Measurements from ENCODE around the gene SLTM. TPM values are rescaled to one million over a fixed set of nuclear protein-coding genes. Genes with fewer than 3 reads are reported as not detected.
"Not testable (repeated sequence)": the region's sequence is repeated elsewhere in the genome, so short reads cannot be mapped to it uniquely, and the experiment has no call there.

Gene SLTM
- total and polyA plus RNA-seq, 8 donors = 44.7 to 291 (median 124) TPM

GRCh38 chr15:58924327-58924726 lies 9.2 kb downstream of the SLTM start:
- TF ChIP-seq CTCF (IDR thresholded peaks at IDR 0.05) = no peak
- TF ChIP-seq POLR2AphosphoS5 (IDR thresholded peaks at IDR 0.05) = no peak
- no peak for TF ChIP-seq EP300 (IDR thresholded peaks at IDR 0.05)
- TF ChIP-seq POLR2A (IDR thresholded peaks at IDR 0.05) = no peak
- H3K27me3 ChIP-seq = no peaks in the 10 kb centered on the region
- H3K27ac ChIP-seq = peak overlapping the region in 4 of 5 donors; percentile 27 to 74 (median 67)
- H3K36me3 ChIP-seq = peaks cover 24 to 68% (median 54%) of the 10 kb centered on the region in 4 donors
- WGBS, 5 donors = 38 to 71% (median 59%) methylated on average over 2 of the region's 2 CpGs
- no peak for DNase-seq
- intact Hi-C loops (cut with DNase I; ENCODE audit: low total_unique reads) = no loop called here
- no peaks in the 10 kb centered on the region for H3K9me3 ChIP-seq
- peaks cover 4 to 73% (median 43%) of the 10 kb centered on the region in 4 donors for H3K4me1 ChIP-seq
- H3K4me3 ChIP-seq = no peak overlapping the region

GRCh38 chr15:58923696-58924300 lies 9.7 kb downstream of the SLTM start:
- intact Hi-C loops (cut with DNase I; ENCODE audit: low total_unique reads) = no loop called here
- DNase-seq = no peak
- peak overlapping the region; percentile 8 to 74 (median 66) for H3K27ac ChIP-seq
- no peaks in the 10 kb centered on the region for H3K9me3 ChIP-seq
- peaks cover 21 to 64% (median 49%) of the 10 kb centered on the region in 4 donors for H3K36me3 ChIP-seq
- no peaks in the 10 kb centered on the region for H3K27me3 ChIP-seq
- TF ChIP-seq CTCF (IDR thresholded peaks at IDR 0.05) (no peak), POLR2AphosphoS5 (IDR thresholded peaks at IDR 0.05) (no peak)
- H3K4me3 ChIP-seq = no peak overlapping the region
- peaks cover 9 to 78% (median 43%) of the 10 kb centered on the region in 4 donors for H3K4me1 ChIP-seq
- 76 to 89% (median 84%) methylated on average over 10 of the region's 10 CpGs for WGBS, 5 donors

- H3K27ac ChIP-seq = peak overlapping the region in 3 of 5 donors; percentile 66 to 74 (median 68)
- DNase-seq = no peak
- H3K27me3 ChIP-seq = no peaks in the 10 kb centered on the region
- WGBS, 5 donors = 89 to 93% (median 90%) methylated on average over 4 of the region's 4 CpGs
- intact Hi-C loops (cut with DNase I; ENCODE audit: low total_unique reads) = no loop called here
- peaks cover 13 to 83% (median 46%) of the 10 kb centered on the region in 4 donors for H3K4me1 ChIP-seq
- peaks cover 17 to 59% (median 44%) of the 10 kb centered on the region in 4 donors for H3K36me3 ChIP-seq
- H3K9me3 ChIP-seq = no peaks in the 10 kb centered on the region
- no peak for TF ChIP-seq EP300 (IDR thresholded peaks at IDR 0.05)
- H3K4me3 ChIP-seq = no peak overlapping the region
Observed at GRCh38 chr15:58923284-58923683, 10.2 kb downstream of the SLTM start.

GRCh38 chr15:58921267-58921790 lies 12.2 kb downstream of the SLTM start:
- H3K4me3 ChIP-seq = no peak overlapping the region
- TF ChIP-seq CTCF (IDR thresholded peaks at IDR 0.05) = no peak
- TF ChIP-seq POLR2A (IDR thresholded peaks at IDR 0.05) = no peak
- TF ChIP-seq EP300 (IDR thresholded peaks at IDR 0.05) = no peak
- TF ChIP-seq POLR2AphosphoS5 (IDR thresholded peaks at IDR 0.05) = no peak
- 68 to 79% (median 73%) methylated on average over 4 of the region's 4 CpGs for WGBS, 5 donors

GRCh38 chr15:58920447-58920846 lies 13.0 kb downstream of the SLTM start:
- H3K27me3 ChIP-seq; DNase-seq; H3K27ac ChIP-seq; H3K9me3 ChIP-seq; intact Hi-C loops (cut with DNase I; ENCODE audit: low total_unique reads); H3K4me3 ChIP-seq: not testable (repeated sequence)
- 84 to 96% (median 94%) methylated on average over 7 of the region's 7 CpGs for WGBS, 5 donors
- Histone ChIP-seq H3K4me1 (peaks cover 17 to 76% (median 44%) of the 10 kb centered on the region in 4 donors), H3K36me3 (peaks cover 0 to 55% (median 30%) of the 10 kb centered on the region in 4 donors)

More at GRCh38 chr15:58921267-58921790, 12.2 kb downstream of the SLTM start:
- H3K27me3 ChIP-seq = no peaks in the 10 kb centered on the region
- H3K4me1 ChIP-seq = peaks cover 17 to 85% (median 47%) of the 10 kb centered on the region in 4 donors
- intact Hi-C loops (cut with DNase I; ENCODE audit: low total_unique reads) = no loop called here
- no peak for DNase-seq
- peaks cover 0 to 54% (median 31%) of the 10 kb centered on the region in 4 donors for H3K36me3 ChIP-seq
- peak overlapping the region in 1 of 5 donors; percentile 10 for H3K27ac ChIP-seq
- H3K9me3 ChIP-seq = no peaks in the 10 kb centered on the region
